K562 (cell line): ENCODE results near the gene TTC6. TPM values are rescaled to one million over a fixed set of nuclear protein-coding genes. Genes with fewer than 3 reads are reported as not detected.

Experiments
- ATAC-seq: fragments of 200-7000 bp; cut with Tn5 transposase; 3 replicates; pipeline ENCODE4 v1.9.1; 2020; ENCODE audit warnings: moderate library complexity
- BruUV-seq: library from RNA; stranded (reverse); fragments of 400-500 nt; replicated peaks from 2 replicates; lab custom pipeline; 2021; lab: Mats Ljungman, UMichigan
- CTCF ChIA-PET: fragments of 300-600 bp; formaldehyde crosslinking; extraction: SDS; loops from one replicate; lab custom pipeline; 2021; ENCODE audit warnings: low intra/inter-chr PET ratio; lab: Yijun Ruan, JAX
- POLR2A ChIA-PET: fragments of 300-600, 350-650 bp; sonication (Branson Sonifier 250); formaldehyde crosslinking; extraction: SDS; loops from one replicate; lab custom pipeline; 2021; ENCODE audit warnings: antibody characterized with exemption, inconsistent platforms; lab: Yijun Ruan, JAX
- DNase-seq, 4 experiments: peaks; one replicate each; pipeline versions ENCODE4 v3.0.0 to v3.0.0-alpha.2; 2011 to 2018; ENCODE audit warnings: low spot score in 3 of 4, mixed read lengths in 3 of 4; ENCODE audit errors: extremely low read depth in 1 of 4
- FAIRE-seq: peaks from 2 replicates; lab custom pipeline; 2011; peaks lifted over from hg19 to GRCh38; lab: Jason Lieb, UNC
- H2AFZ ChIP-seq: 2 replicates; pipeline ENCODE4 v1.6.0; 2011; ENCODE audit warnings: low read depth, low read length, control low read depth, inconsistent platforms
- H3K27ac ChIP-seq: fragments of 200-600 bp; 3 replicates; pipeline ENCODE4 v1.8.0; 2011; ENCODE audit warnings: low read depth, mild to moderate bottlenecking, control low read depth, inconsistent platforms, low read length, moderate library complexity, mixed read lengths; ENCODE audit errors: extremely low read depth
- H3K27me3 ChIP-seq, 2 experiments: fragments of 300-600 bp in 1 of 2; 2 replicates in 1 of 2; 3 replicates in 1 of 2; pipeline versions ENCODE4 v1.6.0 to v1.8.0; 2011; ENCODE audit warnings: inconsistent platforms in 2 of 2, low read length in 2 of 2, mild to moderate bottlenecking in 1 of 2, mixed read lengths in 1 of 2, moderate library complexity in 1 of 2; ENCODE audit not compliant: control insufficient read depth in 2 of 2, insufficient read depth in 2 of 2
- H3K36me3 ChIP-seq: fragments of 300-600 bp; 3 replicates; pipeline ENCODE4 v1.8.0; 2011; ENCODE audit warnings: mild to moderate bottlenecking, low read length, inconsistent platforms; ENCODE audit not compliant: control insufficient read depth, insufficient read depth
- H3K4me1 ChIP-seq, 2 experiments: fragments of 200-600 bp in 1 of 2; replicated peaks in 1 of 2; 2 replicates in 1 of 2; 3 replicates in 1 of 2; pipeline versions ENCODE4 v1.5.1 to v1.8.0; 2011; ENCODE audit warnings: inconsistent platforms in 2 of 2, low read length in 2 of 2, mild to moderate bottlenecking in 1 of 2, mixed read lengths in 1 of 2, moderate library complexity in 1 of 2; ENCODE audit not compliant: control insufficient read depth in 2 of 2, insufficient read depth in 2 of 2
- H3K4me2 ChIP-seq: 2 replicates; pipeline ENCODE4 v1.6.1; 2011; ENCODE audit warnings: low read length, control low read depth, inconsistent platforms, mixed read lengths; ENCODE audit not compliant: insufficient read depth
- H3K4me3 ChIP-seq: fragments of 200-600 bp; sonication (generic), shearing (Covaris generic); 2 replicates; pipeline ENCODE4 v1.5.1; 2016; ENCODE audit warnings: control low read depth, inconsistent platforms
- H3K79me2 ChIP-seq: fragments of 200-600 bp; 3 replicates; pipeline ENCODE4 v1.8.0; 2011; ENCODE audit warnings: low read length, inconsistent platforms; ENCODE audit not compliant: control insufficient read depth, insufficient read depth
- H3K9ac ChIP-seq, 2 experiments: 2 replicates each; pipeline versions ENCODE4 v1.6.0 to v1.6.1; 2011; ENCODE audit warnings: low read depth in 2 of 2, low read length in 2 of 2, control low read depth in 1 of 2, inconsistent platforms in 1 of 2, mild to moderate bottlenecking in 1 of 2, mixed read lengths in 1 of 2; ENCODE audit not compliant: insufficient read depth in 1 of 2
- H3K9me1 ChIP-seq: one replicate; pipeline ENCODE4 v1.6.0; 2011; ENCODE audit warnings: inconsistent platforms, mild to moderate bottlenecking, low read length, moderate library complexity; ENCODE audit not compliant: control insufficient read depth, insufficient read depth
- H3K9me3 ChIP-seq: replicated peaks from 2 replicates; pipeline ENCODE4 v1.5.1; 2011; ENCODE audit warnings: low read depth, low read length, inconsistent platforms; ENCODE audit not compliant: control insufficient read depth, insufficient read depth
- H4K20me1 ChIP-seq: replicated peaks from 2 replicates; pipeline ENCODE4 v1.6.1; 2011; ENCODE audit warnings: low read length, inconsistent platforms, mixed read lengths; ENCODE audit not compliant: control insufficient read depth, insufficient read depth
- ADNP ChIP-seq: fragments of 200-800 bp; sonication (Bioruptor generic); IDR thresholded peaks from 2 replicates; pipeline ENCODE4 v1.6.1; 2016; ENCODE audit warnings: missing genetic modification characterization, missing compliant biosample characterization
- BRF1 ChIP-seq: IDR thresholded peaks from 3 replicates; pipeline ENCODE4 v1.6.1; 2011; ENCODE audit warnings: borderline replicate concordance, mild to moderate bottlenecking; ENCODE audit not compliant: insufficient read length; ENCODE audit errors: extremely low read depth
- CC2D1A ChIP-seq: fragments of 450-650 bp; IDR thresholded peaks from 2 replicates; pipeline ENCODE4 v1.6.1; 2017; ENCODE audit warnings: mild to moderate bottlenecking
- ERF ChIP-seq: fragments of 450-650 bp; formaldehyde crosslinking; IDR thresholded peaks from 2 replicates; pipeline ENCODE4 v1.4.0; 2020; ENCODE audit warnings: mild to moderate bottlenecking, mixed read lengths
- GTF2A2 ChIP-seq: IDR thresholded peaks from 2 replicates; pipeline ENCODE4 v1.6.1; 2016; ENCODE audit warnings: mild to moderate bottlenecking, missing genetic modification characterization, missing compliant biosample characterization
- HDAC2 ChIP-seq: fragments of 450-650 bp; IDR thresholded peaks from 2 replicates; pipeline ENCODE4 v1.6.1; 2016; ENCODE audit warnings: mild to moderate bottlenecking
- KLF6 ChIP-seq: fragments of 250-450 bp; sonication (Bioruptor Pico); IDR thresholded peaks from 2 replicates; pipeline ENCODE4 v1.4.0; 2020; ENCODE audit warnings: mild to moderate bottlenecking, moderate library complexity, borderline replicate concordance
- LEF1 ChIP-seq: fragments of 450-650 bp; IDR thresholded peaks from 2 replicates; pipeline ENCODE4 v1.6.1; 2016; ENCODE audit warnings: mild to moderate bottlenecking
- NFIX ChIP-seq: fragments of 250-450 bp; sonication (Bioruptor Pico); IDR thresholded peaks from 2 replicates; pipeline ENCODE4 v1.4.0; 2020; ENCODE audit warnings: low read depth, mild to moderate bottlenecking, moderate library complexity
- POLR2A ChIP-seq: fragments of 450-650 bp; conservative IDR thresholded peaks from 2 replicates; pipeline ENCODE4 v1.6.1; 2016
- SMAD3 ChIP-seq: fragments of 450-650 bp; formaldehyde crosslinking; conservative IDR thresholded peaks from 2 replicates; pipeline ENCODE4 v1.4.0; 2020; ENCODE audit warnings: mild to moderate bottlenecking
- SRSF7 ChIP-seq: fragments of 200-400 bp; formaldehyde crosslinking; optimal IDR thresholded peaks from 2 replicates; pipeline ENCODE3; 2017; ENCODE audit warnings: mild to moderate bottlenecking, low read depth, low read length
- TFAM ChIP-seq: fragments of 250-450 bp; sonication (Bioruptor Pico); conservative IDR thresholded peaks from 2 replicates; pipeline ENCODE4 v1.5.0; 2021; ENCODE audit warnings: mild to moderate bottlenecking, moderate library complexity
- THAP12 ChIP-seq: fragments of 250-450 bp; sonication (Bioruptor Pico); IDR thresholded peaks from 2 replicates; pipeline ENCODE4 v1.9.0; 2021; ENCODE audit warnings: mild to moderate bottlenecking, inconsistent platforms
- ZNF143 ChIP-seq: sonication (generic); formaldehyde crosslinking; IDR thresholded peaks from 2 replicates; pipeline ENCODE4 v1.9.0; 2022; ENCODE audit warnings: mild to moderate bottlenecking, missing genetic modification reagents
- ZNF707 ChIP-seq: fragments of 250-450 bp; sonication (Bioruptor Pico); conservative IDR thresholded peaks from 2 replicates; pipeline ENCODE4 v1.8.0; 2022; ENCODE audit warnings: inconsistent platforms, mild to moderate bottlenecking, moderate library complexity
- ZNF830 ChIP-seq: fragments of 250-450 bp; sonication (Bioruptor Pico); IDR thresholded peaks from 2 replicates; pipeline ENCODE4 v1.5.0; 2021; ENCODE audit warnings: mild to moderate bottlenecking
- WGBS: fragments of 100-300 bp; shearing (Covaris generic); methylation state at CpG from one replicate; pipeline ENCODE4 v1.1.6; 2016; ENCODE audit warnings: low coverage, mixed read lengths; ENCODE audit not compliant: insufficient coverage; ENCODE audit errors: missing lambda C conversion rate; 5-methylcytosine and 5-hydroxymethylcytosine counted together
- in situ Hi-C: fragments of 300-500 bp; cut with MboI; formaldehyde crosslinking; loops from 4 replicates; pipeline ENCODE4 v1.15.0; 2018; ENCODE audit warnings: inconsistent platforms, mixed read lengths
- intact Hi-C: fragments of 100-400 bp; cut with micrococcal nuclease; formaldehyde crosslinking; loops from 2 replicates; pipeline ENCODE4 v1.14.2; 2022
- polyA plus RNA-seq, 8 experiments: library from polyadenylated mRNA; depleted of rRNA in 4 of 8; stranded (reverse) in 5 of 8; unstranded in 3 of 8; fragments of >200 nt; fragmentation: Nextera tagmentation in 2 of 8; fragmentation: Illumina TruSeq in 1 of 8; extraction: Ambion mirVana in 2 of 8; extraction: Trizol in 1 of 8; gene quantifications; 2 replicates each; pipeline versions ENCODE4 v1.2.1 to v1.2.3, GENCODE V29; 2011 to 2014; ENCODE audit warnings: inconsistent platforms in 1 of 8, missing spikeins in 1 of 8
- total RNA-seq, 7 experiments: library from RNA; depleted of rRNA in 6 of 7; stranded (reverse); fragments of >200 nt in 6 of 7; fragmentation: Illumina TruSeq in 2 of 7; extraction: Trizol in 2 of 7; gene quantifications; 2 replicates each; pipeline versions ENCODE4 v1.2.1 to v1.2.3, GENCODE V29; 2011 to 2021; ENCODE audit warnings: low replicate concordance in 1 of 7

TTC6 gene
- total and polyA plus RNA-seq, 9 of the 15 experiments (the other 6 are each of a cell fraction or from before 2014, with no cell fraction given), result 0.04 to 0.23 (median 0.08) TPM; not detected in 5

- Histone ChIP-seq H3K36me3 (no peaks in the 10 kb centered on the region), H3K9ac (no peak overlapping the region), H3K4me3 (no peak overlapping the region), H3K27me3 (no peaks in the 10 kb centered on the region), H3K9me3 (no peaks in the 10 kb centered on the region), H3K4me2 (no peak overlapping the region), H3K9me1 (no peaks in the 10 kb centered on the region), H3K4me1 (no peaks in the 10 kb centered on the region), H3K27ac (no peak overlapping the region), H3K79me2 (no peaks in the 10 kb centered on the region), H2AFZ (no peak overlapping the region), H4K20me1 (no peaks in the 10 kb centered on the region)
- FAIRE-seq (no peak), DNase-seq (no peak), ATAC-seq (no peak)
- intact Hi-C loops (no loop called here), in situ Hi-C loops (no loop called here)
- WGBS, result 26% methylated on average over 2 of the region's 4 CpGs
- TF ChIP-seq TFAM (CRISPR knock-in tag) (no peak), BRF1 (no peak), KLF6 (CRISPR knock-in tag) (no peak), ZNF143 (no peak)
- POLR2A ChIA-PET, result no interaction called here
- no TSS peak for BruUV-seq
- CTCF ChIA-PET, result no interaction called here
Measured at GRCh38 chr14:37558740-37559139, 36.7 kb upstream of the TTC6 start.

- H3K9me3 ChIP-seq, result no peaks in the 10 kb centered on the region
- no peak overlapping the region for H3K4me2 ChIP-seq
- FAIRE-seq (no peak), ATAC-seq (no peak), DNase-seq (no peak)
- 6% methylated on average over 6 of the region's 6 CpGs for WGBS
- H3K4me3 ChIP-seq, result no peak overlapping the region
- H3K27me3 ChIP-seq, result no peaks in the 10 kb centered on the region
- no peak overlapping the region for H3K9ac ChIP-seq
- no peaks in the 10 kb centered on the region for H3K79me2 ChIP-seq
- ChIA-PET CTCF (no interaction called here), POLR2A (no interaction called here)
- H4K20me1 ChIP-seq, result no peaks in the 10 kb centered on the region
- no peak overlapping the region for H3K27ac ChIP-seq
- no peaks in the 10 kb centered on the region for H3K4me1 ChIP-seq
- intact Hi-C loops, result no loop called here
- no peak overlapping the region for H2AFZ ChIP-seq
- BruUV-seq, result no TSS peak
- TF ChIP-seq HDAC2, result no peak
- TF ChIP-seq LEF1, result no peak
- no peak for TF ChIP-seq SRSF7
- TF ChIP-seq ZNF830, result no peak
- TF ChIP-seq CC2D1A, result no peak
- TF ChIP-seq ERF (CRISPR knock-in tag), result no peak
- TF ChIP-seq ADNP (tag), result no peak
- no peak for TF ChIP-seq GTF2A2 (tag)
- no peak for TF ChIP-seq SMAD3 (CRISPR knock-in tag)
- no peak for TF ChIP-seq THAP12 (CRISPR knock-in tag)
- TF ChIP-seq POLR2A, result no peak
- no peak for TF ChIP-seq ZNF707 (CRISPR knock-in tag)
- TF ChIP-seq NFIX (CRISPR knock-in tag), result no peak
- in situ Hi-C loops, result no loop called here
- H3K36me3 ChIP-seq, result no peaks in the 10 kb centered on the region
- no peaks in the 10 kb centered on the region for H3K9me1 ChIP-seq
Measured at GRCh38 chr14:37559386-37559785, 36.0 kb upstream of the TTC6 start.
